Vagina (tissue), 2 donors: ENCODE results near the gene AMT.

Experiments used
- CTCF ChIP-seq, 3 experiments: fragments of 450-650 bp in 2 of 3; fragments of 200-600 bp in 1 of 3; sonication (generic) in 1 of 3; IDR thresholded peaks; one replicate each; pipeline ENCODE4 v1.5.1; 2017 to 2019; ENCODE audit warnings: antibody characterized with exemption in 3 of 3, mild to moderate bottlenecking in 2 of 3, moderate library complexity in 2 of 3
- POLR2A ChIP-seq, 2 donors: fragments of 450-650 bp; IDR thresholded peaks; one replicate each; pipeline ENCODE4 v1.6.1; 2017; ENCODE audit warnings: antibody characterized with exemption in 2 of 2, mild to moderate bottlenecking in 2 of 2, moderate library complexity in 2 of 2
- POLR2AphosphoS5 ChIP-seq, 2 donors: sonication (generic); formaldehyde crosslinking; IDR thresholded peaks; one replicate each; pipeline ENCODE4 v1.9.0; 2017; ENCODE audit warnings: antibody characterized with exemption in 2 of 2, mild to moderate bottlenecking in 2 of 2, low read depth in 1 of 2; ENCODE audit not compliant: insufficient read depth in 1 of 2

DNA sequence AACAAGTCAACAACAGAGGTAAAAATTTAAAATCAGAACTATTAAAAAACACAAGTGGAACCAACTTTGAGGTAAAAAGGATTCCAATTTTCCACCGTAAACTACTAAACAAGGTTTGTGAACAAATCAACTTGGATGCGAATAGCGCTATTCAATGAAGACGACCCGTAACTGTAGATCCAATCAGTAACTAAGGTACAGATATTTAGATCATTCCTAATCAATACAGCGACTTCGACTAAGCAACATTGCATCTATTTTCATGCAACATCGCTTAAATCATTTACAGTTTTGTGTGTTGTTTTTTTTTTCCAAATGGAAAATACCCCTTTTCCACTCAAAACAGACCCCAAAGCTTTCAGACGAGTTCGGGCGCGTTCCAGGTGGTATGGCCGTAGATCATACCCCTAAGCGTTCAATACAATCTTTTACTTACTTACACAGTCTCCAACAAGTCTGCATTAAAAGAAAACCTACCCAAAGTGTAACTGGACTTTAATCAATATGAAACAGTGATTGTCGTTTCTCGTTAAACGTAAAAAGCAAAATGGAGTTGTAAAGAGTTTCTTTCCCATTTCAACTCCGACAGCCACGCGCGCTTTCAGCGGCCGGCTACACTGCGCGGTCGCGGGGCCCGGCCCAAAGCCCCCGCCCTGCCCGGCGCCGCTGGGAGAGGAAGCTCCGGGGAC is 11.3 kb downstream of the AMT start:
- TF ChIP-seq CTCF (IDR thresholded peaks at IDR 0.05) (no peak), POLR2A (IDR thresholded peaks at IDR 0.05) (no peak), POLR2AphosphoS5 (IDR thresholded peaks at IDR 0.05; ENCODE audit: insufficient read depth in 1 of 2, low read depth in 1 of 2) (no peak)
